ENCODE measurements around the gene KCNH4.

The KCNH4 gene

DNA sequence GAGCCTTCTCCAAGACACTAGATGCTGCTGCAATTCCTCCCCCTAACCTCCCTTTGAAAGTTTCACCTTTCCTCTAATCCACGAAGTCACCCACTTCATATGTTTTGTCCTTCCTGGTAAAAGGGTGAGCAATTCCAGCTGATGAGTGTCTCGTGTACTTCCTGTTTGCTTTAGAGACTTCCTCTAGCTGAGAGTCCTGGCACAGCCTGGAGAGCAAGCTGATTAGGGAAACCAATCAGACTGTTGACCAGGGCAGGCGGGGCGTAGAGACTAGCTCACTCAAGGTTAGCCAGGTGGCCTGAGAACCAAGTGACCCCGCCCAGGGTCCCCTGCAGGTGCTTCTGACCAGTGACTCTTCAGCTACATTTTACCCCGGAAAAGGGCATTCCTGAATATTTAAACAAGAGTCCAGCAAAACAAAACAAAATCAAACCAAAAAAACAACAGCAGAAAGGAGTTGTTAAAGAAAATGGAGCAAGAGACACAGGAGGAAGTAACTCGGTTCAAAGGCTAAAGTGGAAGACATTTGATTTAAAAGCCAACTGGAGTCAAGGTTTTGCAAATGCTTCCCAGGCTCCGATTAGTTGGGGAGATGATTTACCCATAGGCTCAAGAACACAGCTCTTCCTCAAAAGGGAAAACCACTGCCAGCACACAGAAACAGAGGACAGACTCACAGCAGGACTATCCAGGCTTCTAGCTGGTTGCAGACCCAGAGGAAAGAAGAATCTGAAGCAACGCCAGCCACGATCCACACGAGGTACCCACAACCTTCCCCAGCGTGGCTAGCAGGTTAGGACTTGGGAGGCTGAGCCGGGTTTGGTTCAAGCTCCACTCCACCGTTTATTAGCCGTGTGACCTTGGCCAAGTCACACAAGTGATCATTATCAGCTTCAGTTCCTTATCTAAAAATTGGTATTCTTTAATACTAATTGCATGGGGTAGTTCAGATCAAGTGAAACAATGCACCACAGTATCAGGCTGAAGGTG, 45.0 kb downstream of the KCNH4 start:
- no peak for DNase-seq

DNA sequence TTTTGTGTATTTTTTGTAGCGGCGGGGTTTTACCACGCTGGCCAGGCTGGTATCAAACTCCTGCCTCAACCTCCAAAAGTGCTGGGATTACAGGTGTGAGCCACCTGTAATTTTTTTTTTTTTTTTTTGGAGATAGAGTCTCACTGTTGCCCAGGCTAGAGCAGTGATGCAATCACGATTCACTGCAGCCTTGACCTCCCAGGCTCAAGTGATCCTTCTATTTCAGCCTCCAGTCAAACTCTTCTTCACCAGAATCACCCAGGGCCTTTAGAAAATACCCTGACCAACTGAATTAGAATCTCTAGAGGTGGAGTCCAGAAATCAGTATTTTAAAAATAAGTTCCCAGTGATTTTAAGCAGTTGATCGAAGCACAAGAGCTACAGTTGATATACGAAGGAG, 45.8 kb downstream of the KCNH4 start:
- no peak for DNase-seq

DNA sequence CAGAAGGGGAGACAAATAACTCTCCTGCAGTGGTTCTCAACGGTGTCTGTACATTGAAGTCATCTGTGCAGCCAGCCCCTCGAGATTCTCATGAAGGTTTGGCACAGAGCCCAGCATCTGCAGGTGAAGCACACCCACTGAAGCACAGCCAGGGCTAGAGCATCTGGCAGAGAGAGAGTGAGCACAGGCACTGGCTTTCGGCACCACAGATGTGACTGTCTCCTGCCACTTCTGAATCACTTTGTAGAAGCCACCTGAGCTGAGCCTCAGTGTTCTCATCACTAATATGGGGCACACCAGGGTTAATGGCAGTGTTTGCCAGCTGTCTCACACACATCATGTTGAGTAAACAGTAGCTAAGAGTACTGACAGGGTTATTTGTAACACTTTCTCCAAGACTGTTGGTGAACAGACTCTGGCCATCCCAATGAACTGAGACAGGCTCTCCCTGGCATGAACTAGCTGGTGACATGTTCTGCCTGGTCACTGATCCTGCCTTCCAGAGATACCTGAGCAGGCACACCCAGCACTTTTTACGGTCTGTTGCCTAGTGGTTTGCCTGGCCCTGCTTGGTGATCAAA, 47.4 kb downstream of the KCNH4 start:
- DNase-seq: peak; percentile 21

DNA sequence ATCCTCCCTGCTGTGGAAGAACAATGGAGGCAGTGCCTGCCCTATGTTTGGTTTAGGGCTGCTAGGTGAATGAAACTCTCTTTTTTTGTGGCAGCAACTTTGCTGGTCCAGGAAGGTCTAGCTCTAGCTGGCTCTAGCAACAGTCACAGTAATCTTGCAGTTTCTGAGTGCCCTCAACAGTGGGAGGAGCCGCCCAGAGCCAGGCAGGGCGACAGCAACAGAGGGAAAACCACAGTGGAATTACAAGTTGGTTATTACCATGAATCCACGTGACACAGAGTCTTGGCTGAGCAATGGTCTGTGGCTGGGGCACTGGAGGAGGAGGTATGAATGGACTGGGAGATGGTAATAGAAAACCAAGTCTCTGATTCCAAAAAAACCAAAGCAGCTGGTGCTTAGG, 48.0 kb downstream of the KCNH4 start:
- DNase-seq: no peak

DNA sequence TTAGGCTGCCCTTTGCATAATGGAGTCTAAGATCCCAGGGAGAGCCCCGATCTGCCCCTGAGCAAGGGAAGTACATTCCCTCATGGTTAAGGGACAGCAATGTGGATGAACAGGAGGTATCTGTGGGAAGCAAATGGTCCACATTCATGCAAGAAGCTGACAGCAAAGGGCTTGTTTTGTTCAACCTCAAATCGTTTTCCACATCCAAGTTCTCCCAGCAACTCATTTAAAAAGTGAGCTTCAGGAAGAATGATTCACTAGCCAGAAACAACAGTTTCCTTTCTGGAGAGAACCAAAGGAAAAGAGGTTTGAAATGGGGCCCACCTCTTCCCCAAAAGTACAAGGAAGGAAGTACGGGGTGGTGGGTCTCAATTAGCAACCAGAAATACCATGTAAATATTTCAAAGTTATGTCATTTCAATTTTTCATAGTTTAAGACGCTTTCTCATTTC, 48.9 kb downstream of the KCNH4 start:
- DNase-seq: no peak

DNA sequence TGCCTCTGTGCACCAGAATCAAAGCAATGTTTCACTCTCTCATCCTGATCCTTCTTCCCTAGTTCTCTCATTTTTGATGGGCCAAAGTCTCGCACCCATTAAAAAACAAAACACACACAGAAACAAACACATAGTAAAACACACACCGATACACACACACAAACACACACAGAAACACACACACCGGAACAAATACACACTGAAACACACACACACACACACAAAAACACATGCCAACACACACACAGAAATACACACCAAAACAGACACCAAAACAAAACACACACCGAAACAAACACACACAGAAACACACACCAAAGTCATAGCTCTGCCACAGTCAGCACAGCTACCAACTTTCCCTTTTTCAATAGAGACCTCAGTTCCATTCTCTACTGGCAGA, 49.7 kb downstream of the KCNH4 start:
- no peak for DNase-seq

DNA sequence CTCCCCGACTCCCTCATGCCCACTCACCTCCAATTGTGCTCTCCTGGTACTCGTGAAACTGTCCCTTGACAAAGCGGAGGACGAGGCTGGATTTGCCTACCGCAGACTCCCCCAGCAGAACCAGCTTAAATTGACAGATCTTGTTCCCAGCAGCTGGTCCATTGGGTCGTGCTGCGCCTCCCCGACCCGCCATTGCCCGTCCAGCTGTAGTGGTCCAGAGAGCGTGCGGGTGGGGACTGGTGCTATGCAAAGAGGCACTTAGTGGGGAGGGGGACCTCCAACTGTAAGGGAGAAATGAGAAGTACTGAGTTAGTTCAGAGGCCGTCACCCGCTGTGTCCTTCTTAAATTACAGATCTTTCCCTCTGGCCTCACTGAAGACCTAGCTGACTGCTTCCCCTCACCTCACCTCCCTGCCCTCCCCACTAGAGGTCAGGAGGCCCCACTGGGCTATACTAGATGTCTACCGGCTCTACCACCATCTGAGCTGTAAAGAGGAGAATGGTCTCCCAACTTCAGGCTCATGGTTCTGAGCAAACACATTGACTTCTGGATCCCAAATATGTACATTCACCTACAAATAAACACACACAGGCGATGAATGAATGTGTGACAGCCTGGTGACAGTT, 50.5 kb downstream of the KCNH4 start:
- no peak for DNase-seq

DNA sequence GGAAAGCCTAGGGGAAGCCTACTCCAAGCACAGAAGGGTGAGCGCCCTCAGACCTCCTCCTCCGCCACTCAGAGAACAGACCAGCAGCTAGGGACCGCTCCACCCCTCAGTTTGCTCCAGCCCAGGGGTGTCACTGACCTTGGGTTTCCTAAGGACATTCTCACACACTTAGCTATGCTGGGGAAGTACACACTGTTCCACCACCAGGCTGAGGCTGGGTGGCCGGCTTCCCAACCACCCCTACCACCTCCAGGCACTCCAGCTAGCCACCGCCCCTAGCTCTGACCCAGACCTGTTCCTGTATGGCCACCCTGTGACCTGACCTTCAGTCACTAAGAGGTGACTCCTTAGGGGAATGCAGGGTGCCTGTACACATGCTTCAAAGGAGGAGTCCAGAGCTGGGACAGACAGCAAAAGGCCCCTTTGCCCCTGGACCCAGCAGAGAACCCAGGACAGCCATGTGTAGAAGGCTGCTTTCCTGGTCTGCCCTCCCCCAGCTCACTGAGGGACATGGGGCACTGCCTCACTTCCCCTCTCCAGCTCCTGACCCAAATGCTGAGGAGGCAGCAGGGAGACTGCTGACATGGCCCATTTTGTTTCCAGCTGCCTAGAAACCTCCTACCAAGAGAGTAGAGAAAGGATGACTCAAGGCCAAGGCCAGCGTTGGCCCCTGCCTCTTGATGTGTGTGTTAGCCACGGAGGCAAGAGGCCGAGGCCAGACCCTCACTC, 51.7 kb downstream of the KCNH4 start:
- no peak for DNase-seq

DNA sequence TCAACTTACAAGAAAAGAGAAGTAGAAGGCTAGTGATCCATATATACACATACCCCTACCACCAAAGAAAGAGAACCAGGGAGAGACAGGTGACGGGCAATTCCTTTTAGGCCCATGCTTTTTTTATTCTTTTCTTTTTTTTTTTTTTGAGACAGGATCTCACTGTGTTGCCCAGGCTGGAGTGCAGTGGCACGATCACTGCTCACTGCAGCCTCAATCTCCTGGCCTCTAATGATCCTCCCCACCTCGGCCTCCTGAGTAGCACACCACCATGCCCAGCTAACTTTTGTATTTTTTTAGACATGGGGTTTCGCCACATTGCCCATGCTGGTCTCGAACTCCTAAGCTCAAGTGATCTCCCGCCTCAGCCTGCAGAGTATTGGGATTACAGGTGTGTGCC, 53.5 kb downstream of the KCNH4 start:
- no peak for DNase-seq

DNA sequence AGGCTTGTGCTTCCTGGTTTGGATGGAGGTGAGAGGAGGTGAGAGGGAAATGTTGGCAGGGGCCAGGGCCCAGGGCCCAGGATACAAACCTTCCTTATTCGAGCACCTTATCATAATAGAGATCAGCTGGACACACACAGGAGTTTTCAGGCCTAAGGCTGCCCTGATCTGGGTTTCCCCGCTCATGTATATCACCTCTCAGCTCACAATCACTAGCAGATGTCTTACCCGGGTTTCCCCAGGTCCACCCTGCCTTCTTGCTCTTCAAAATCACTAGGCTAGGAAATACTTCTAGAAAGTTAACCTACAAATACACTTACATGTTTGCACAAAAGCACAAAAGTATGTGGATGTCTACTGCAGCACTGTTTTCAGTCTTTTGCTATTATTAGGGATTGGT, 54.1 kb downstream of the KCNH4 start:
- no peak for DNase-seq

DNA sequence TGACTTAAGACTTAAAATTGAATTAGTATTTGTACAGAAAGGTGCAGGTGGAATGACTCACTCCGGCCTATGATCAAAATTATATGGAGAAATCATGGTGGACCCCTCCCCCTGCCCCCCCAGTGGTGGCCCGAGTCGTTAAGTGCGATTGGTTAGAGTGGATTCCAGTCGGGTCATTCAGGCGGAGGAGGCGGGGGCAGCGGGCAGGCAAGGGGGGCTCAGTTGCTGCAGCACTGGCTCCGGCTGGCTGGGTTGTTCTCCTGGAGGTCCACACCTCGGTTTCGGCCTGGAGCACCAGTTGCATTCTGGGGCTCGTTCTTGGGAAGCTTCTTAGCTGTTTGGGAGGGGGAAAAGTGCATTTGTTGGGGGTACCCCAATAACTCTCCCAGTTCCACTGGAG, 55.4 kb downstream of the KCNH4 start:
- DNase-seq: no peak

DNA sequence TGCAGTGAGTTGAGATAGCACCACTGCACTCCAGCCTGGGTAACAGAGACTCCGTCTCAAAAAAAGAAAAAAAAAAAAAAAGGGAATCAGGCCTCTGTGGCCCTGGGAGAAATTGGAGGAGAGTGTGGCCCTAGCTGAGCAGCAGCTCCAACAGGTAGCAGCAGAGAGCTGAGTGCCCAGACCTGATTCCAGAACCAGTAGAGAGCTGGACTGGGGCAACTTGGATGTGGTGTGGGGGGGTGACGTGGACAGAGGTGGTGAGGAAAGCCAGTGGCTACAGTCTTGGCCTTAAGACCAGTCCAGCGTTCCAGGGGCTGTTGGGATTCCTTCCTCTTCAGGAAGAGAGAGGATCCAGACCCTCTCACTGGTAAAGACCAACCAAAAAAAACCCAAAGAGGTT, 56.7 kb downstream of the KCNH4 start:
- no peak for DNase-seq

DNA sequence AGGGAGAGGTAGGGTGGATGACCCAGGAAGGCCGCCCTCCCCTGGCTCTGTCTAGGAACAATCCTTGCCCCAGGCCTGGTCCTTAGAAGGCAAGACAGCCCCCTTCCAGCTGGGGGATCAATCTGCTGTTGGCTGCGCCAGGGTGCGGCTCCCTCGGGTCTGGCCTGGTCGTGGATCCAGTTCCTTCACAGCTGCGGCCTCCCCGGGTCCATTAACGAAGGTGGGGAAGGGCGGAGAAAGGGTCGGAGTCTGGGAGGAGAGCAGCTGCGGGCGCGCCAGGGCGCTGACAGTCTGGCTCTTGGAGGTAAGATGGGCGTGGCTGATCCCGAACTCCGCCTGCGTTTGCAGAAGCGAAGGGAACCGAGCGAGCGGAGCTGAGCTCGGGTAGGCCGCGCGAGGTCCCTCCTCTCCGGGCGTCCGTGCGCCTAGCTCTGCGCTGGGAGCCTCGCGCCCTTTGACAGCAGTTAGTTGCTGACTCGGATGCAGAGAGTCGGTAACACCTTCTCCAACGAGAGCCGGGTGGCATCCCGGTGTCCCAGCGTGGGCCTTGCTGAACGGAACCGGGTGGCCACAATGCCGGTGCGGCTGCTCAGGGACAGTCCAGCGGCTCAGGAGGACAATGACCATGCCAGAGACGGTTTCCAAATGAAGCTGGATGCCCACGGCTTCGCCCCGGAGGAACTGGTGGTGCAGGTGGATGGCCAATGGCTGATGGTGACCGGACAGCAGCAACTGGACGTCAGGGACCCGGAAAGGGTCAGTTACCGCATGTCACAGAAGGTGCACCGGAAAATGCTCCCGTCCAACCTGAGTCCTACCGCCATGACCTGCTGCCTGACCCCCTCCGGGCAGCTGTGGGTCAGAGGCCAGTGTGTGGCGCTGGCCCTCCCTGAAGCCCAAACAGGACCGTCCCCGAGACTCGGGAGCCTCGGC, 58.3 kb downstream of the KCNH4 start, which contains the start of gene HSPB9:
Gene HSPB9, plus strand, starts transcription at position 434 of the 933 bp plus-strand sequence. Its CDS starts 47 bp downstream, at position 481.
- no peak for DNase-seq

DNA sequence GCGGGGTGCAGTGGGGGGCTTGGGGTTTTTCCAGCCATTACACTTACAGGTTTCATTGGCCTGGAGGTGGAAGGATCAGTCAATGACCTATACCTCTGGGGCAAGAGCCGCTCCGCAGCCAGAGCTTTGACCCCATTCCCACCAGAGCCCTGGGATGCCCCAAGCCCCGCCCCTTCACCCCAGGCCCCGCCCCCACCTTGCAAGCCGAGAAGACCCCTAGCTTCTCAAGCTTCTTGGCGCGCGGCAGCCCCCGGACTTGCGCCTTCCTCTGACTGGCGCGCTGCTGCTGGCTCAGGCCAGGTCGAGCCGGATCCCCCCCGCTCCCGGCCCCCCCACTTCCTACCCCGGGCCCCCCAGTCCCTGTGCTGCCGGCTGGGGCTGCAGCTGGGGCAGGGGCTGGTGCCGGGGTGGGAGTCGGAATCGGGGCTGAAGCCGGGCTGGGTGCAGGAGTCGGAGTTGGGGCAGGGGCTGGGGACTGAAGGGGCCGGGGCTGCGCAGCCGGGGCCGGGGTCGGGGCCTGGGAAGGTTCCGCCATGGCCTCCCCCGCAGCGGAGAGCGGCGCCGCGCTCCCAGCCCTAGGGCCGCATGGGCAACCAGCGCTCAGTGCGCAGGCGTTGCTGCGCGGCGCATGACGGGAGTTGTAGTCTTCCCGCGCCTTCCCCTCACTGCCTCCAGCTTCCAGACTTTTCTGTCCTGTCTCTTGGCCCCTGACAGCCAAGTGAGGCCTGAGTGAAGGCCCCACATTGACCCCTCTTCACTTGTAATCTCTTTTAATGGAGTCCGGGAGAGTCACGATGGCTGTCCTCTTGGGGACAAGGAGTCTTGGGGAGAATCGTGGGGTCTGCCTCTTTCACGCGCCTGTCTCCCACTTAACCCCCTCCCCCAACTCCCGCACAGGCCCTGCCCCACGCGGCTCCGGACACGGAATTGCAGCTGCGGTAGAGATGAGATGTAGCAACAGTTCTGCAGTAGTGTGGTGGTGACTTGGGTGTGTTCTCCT, 59.9 kb downstream of the KCNH4 start, which contains the start of gene KAT2A:
Gene KAT2A, minus strand, starts transcription at position 598 of the 1,000 bp plus-strand sequence. Its CDS starts 63 bp downstream, at position 535.
- peak; percentile 79 for DNase-seq

DNA sequence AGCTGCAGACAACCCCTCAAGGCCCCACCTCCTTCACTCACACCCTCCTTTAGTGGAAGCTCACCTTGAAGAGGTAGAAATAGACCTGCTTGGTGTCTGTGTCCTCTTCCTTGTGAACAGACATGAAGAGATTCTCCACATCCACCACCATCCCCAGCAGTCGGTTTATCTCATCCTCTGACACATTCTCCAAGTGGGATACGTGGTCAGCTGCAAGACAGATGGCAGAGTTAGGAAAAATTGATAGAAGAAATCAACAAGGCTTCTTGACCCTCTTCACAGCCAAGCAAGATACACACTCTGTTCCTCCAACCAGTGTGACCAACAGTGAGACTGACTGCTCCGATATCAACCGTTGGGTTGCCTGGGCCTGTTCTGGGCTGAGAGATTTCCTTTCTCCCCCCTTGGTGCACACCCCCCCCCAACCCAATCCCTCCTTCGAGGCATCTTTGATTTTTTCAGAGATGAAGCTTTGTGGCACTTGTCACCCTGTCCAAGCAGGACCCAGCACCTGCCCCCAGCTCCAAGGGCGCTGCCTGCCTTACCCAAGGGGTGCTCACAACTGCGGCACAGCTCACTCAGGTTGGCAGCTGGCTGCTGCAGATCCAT, 60.7 kb downstream of the KCNH4 start:
- no peak for DNase-seq

DNA sequence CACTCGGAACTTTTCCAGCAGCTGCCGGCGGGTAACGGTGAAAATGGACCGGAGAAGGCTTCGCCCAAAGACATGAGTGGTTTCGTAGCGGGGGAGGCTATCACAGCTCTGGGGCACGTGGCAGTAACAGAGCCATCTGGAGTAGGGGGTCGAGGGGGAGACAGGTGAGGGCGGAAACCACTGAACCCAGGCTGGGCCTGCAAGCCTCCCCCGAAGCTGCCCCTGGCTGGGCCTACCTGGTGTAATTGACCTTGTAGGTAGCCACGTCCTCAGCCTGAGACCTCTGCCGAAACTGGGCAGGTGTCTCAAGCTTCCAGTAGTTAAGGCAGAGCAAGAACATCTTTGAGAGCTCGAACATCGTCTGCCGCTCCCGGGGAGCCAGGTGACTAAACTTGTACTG, 61.6 kb downstream of the KCNH4 start:
- no peak for DNase-seq

DNA sequence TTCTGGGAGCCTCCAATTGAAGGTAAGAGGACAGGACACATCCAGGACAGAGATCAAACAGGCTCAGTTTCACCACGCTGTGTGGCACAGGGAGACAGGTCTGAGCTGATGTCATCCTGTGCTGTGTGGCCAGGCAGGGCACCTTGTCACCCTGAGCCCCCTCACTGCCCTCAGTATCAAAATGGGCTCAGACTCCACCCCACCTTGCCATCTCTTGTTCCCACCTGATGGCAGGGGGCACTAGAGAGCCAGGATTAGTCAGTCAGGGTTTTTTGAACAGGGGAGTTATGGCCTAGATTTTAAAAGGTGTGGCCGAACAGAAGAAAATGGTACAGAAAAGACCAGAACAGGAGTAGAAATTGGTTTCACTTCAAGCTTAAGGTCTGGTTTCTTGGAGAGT, 62.4 kb downstream of the KCNH4 start:
- DNase-seq: peak; percentile 46

DNA sequence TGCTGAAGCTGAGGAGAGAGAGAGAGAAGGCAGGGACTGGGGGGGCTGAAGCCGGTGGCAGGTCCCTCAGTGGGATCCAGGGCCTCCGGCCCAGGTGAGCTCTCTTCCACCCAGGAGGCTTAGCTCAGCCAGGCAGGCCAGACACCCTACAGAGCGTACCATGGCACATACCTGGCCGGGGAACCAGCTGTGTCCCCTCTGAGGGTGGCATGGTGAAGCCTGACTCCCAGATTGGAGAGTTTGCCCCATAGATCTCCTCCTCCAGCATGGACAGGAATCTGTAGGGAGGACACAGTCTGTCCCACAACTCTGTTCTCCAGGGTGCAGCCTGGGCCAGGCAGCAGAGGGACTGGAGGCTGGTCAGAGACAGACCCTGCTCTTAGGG, 62.8 kb downstream of the KCNH4 start:
- DNase-seq: no peak

DNA sequence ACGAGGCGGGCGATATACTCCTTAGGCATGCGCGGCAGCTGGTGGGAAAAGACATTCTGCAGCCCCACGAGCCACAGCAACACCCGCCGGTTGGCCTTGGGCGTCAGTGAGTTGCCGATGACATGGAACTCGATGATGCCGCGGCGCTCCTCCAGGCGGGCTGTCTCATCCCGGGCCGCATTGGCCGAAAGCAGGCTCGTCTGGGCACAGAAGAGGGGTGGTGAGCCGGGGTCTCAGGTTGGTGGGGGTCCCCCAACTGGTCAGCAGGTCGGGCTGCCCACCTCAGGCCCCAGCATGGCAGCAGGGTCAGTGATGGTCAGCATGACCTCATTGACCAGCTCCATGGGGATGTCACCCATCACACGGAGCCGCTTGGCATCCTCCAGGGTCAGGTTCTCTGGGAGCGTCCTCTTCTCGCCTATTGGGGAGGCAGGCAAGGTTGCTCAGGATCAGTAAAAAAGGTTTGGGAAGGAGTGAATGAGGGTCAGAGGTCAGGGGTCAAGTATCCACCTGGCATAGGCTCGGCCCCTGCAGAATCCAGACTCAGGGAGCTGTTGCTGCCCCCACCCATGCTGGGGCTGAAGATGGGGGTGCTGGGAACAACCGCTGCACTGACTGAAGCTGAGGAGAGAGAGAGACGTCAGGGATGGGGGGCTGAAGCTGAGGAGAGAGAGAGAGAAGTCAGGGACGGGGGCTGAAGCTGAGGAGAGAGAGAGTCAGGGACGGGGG, 63.4 kb downstream of the KCNH4 start:
- DNase-seq: no peak
